Measurements from ENCODE around the gene AQP4.

AQP4 gene

GRCh38 chr18:26802330-26803200 lies 62.9 kb downstream of the AQP4 start:
- Histone ChIP-seq H3K36me3 (ENCODE audit: insufficient read depth, low read length) (no peaks in the 10 kb centered on the region), H3K4me3 (no peak overlapping the region), H3K9me3 (ENCODE audit: low read depth, low read length) (no peaks in the 10 kb centered on the region; the same call in 1 of the 2 replicates), H3K9ac (ENCODE audit: insufficient read length) (no peak overlapping the region), H3K27ac (no peak overlapping the region)
- no peak for TF ChIP-seq POLR2AphosphoS5 (IDR thresholded peaks at IDR 0.05; ENCODE audit: borderline replicate concordance, low read depth, low read length)
- no peak for TF ChIP-seq EZH2 (IDR thresholded peaks at IDR 0.05)
- no peak for TF ChIP-seq FOXP2 (optimal IDR thresholded peaks at IDR 0.05; ENCODE audit: control extremely low read depth, extremely low read length, insufficient read depth)
- no peak for DNase-seq (ENCODE audit: low read depth, low spot score)
